ENCODE measurements around the gene MOV10L1.
"Not testable (repeated sequence)": the region's sequence is repeated elsewhere in the genome, so short reads cannot be mapped to it uniquely, and the experiment has no call there.

MOV10L1 gene

GRCh38 chr22:50105208-50106100 lies 15.6 kb downstream of the MOV10L1 start:
- no peak for DNase-seq

GRCh38 chr22:50107529-50107928 lies 17.7 kb downstream of the MOV10L1 start:
- no peak for DNase-seq

GRCh38 chr22:50111056-50111455 lies 21.2 kb downstream of the MOV10L1 start:
- DNase-seq, result no peak

GRCh38 chr22:50112151-50113118 lies 22.6 kb downstream of the MOV10L1 start:
- DNase-seq, result no peak

GRCh38 chr22:50114221-50115021 lies 24.6 kb downstream of the MOV10L1 start:
- DNase-seq, result peak; percentile 46

- no peak for DNase-seq
Observed at GRCh38 chr22:50115693-50116092, 25.9 kb downstream of the MOV10L1 start.

- DNase-seq, result no peak
Observed at GRCh38 chr22:50117168-50117762, 27.5 kb downstream of the MOV10L1 start.

- no peak for DNase-seq
Observed at GRCh38 chr22:50118129-50118528, 28.3 kb downstream of the MOV10L1 start.

- no peak for DNase-seq
Observed at GRCh38 chr22:50118557-50119168, 28.9 kb downstream of the MOV10L1 start.

- no peak for DNase-seq
Observed at GRCh38 chr22:50119169-50119767, 29.5 kb downstream of the MOV10L1 start.

GRCh38 chr22:50119768-50120251 lies 30.0 kb downstream of the MOV10L1 start:
- peak; percentile 6 for DNase-seq

GRCh38 chr22:50121202-50121740 lies 31.5 kb downstream of the MOV10L1 start:
- DNase-seq, result no peak

- no peak for DNase-seq
Observed at GRCh38 chr22:50123119-50123518, 33.3 kb downstream of the MOV10L1 start.

- DNase-seq, result no peak
Observed at GRCh38 chr22:50125029-50125428, 35.2 kb downstream of the MOV10L1 start.

GRCh38 chr22:50129121-50129736 lies 39.4 kb downstream of the MOV10L1 start:
- DNase-seq, result peak; percentile 68

- no peak for DNase-seq
Observed at GRCh38 chr22:50131894-50132293, 42.1 kb downstream of the MOV10L1 start.

GRCh38 chr22:50134481-50134880 lies 44.7 kb downstream of the MOV10L1 start:
- no peak for DNase-seq

GRCh38 chr22:50136581-50137015 lies 46.8 kb downstream of the MOV10L1 start:
- peak; percentile 59 for DNase-seq

GRCh38 chr22:50137277-50137676 lies 47.5 kb downstream of the MOV10L1 start:
- DNase-seq, result not testable (repeated sequence)

- DNase-seq, result no peak
Observed at GRCh38 chr22:50138041-50138440, 48.2 kb downstream of the MOV10L1 start.
